Gastrocnemius medialis (tissue), 4 donors: ENCODE measurements around the gene ZNF451. TPM values are rescaled to one million over a fixed set of nuclear protein-coding genes. Genes with fewer than 3 reads are reported as not detected.
A peak's percentile ranks its signal among the peaks of the same experiment; 100 is the strongest.

Experiments used
- ATAC-seq, 2 donors: fragments of 150-250 bp; one replicate each; pipeline ENCODE4 v1.9.1; 2016
- DNase-seq, 2 donors: peaks; one replicate each; pipeline ENCODE4 v3.0.0-alpha.2; 2019
- H3K27ac ChIP-seq, 4 donors: fragments of 200-600 bp; sonication (generic); 1 replicate in 1 of 4; 2 replicates in 3 of 4; pipeline ENCODE4 v1.5.1; 2016 to 2018; ENCODE audit warnings: mild to moderate bottlenecking in 2 of 4, moderate library complexity in 1 of 4
- H3K27me3 ChIP-seq, 3 donors: fragments of 200-600 bp; sonication (generic) in 2 of 3; 1 replicate in 1 of 3; 2 replicates in 2 of 3; pipeline versions ENCODE4 v1.5.1 to v1.6.0; 2016 to 2019; ENCODE audit warnings: mild to moderate bottlenecking in 1 of 3, moderate library complexity in 1 of 3
- H3K36me3 ChIP-seq, 2 donors: fragments of 200-600 bp; sonication (generic) in 1 of 2; one replicate each; pipeline ENCODE4 v1.5.1; 2017 to 2018
- H3K4me1 ChIP-seq, 2 donors: fragments of 200-600 bp; sonication (generic) in 1 of 2; one replicate each; pipeline ENCODE4 v1.5.1; 2016 to 2017; ENCODE audit warnings: mild to moderate bottlenecking in 2 of 2
- H3K4me3 ChIP-seq, 4 donors: fragments of 200-600 bp; sonication (generic) in 3 of 4; 1 replicate in 1 of 4; 2 replicates in 3 of 4; pipeline ENCODE4 v1.5.1; 2016 to 2019; ENCODE audit warnings: mild to moderate bottlenecking in 2 of 4
- H3K9me3 ChIP-seq, 3 donors: fragments of 200-600 bp; sonication (generic) in 2 of 3; 1 replicate in 1 of 3; 2 replicates in 2 of 3; pipeline ENCODE4 v1.5.1; 2016 to 2019
- POLR2A ChIP-seq, 2 donors: fragments of 450-650 bp; IDR thresholded peaks; one replicate each; pipeline ENCODE4 v1.6.1; 2017; ENCODE audit warnings: antibody characterized with exemption in 2 of 2, mild to moderate bottlenecking in 2 of 2, moderate library complexity in 2 of 2
- in situ Hi-C, 4 donors: fragments of 200-750 bp; cut with MboI; loops; one replicate each; pipeline versions ENCODE4 v1.15.0 to v1.8.0; 2017; ENCODE audit warnings: low sequenced_read_pairs in 4 of 4
- intact Hi-C: fragments of 100-400 bp; cut with DNase I; formaldehyde crosslinking; loops from one replicate; pipeline ENCODE4 v1.15.1; 2023; ENCODE audit warnings: low total_unique reads
- total RNA-seq, 4 donors: library from RNA; depleted of rRNA; stranded (reverse); fragments of >200 nt; gene quantifications; one replicate each; pipeline versions ENCODE4 v1.1.0 to v1.2.3, GENCODE V29; 2016
- TF ChIP-seq, protein P1 (sequence below), 5 experiments: fragments of 450-650 bp in 3 of 5; fragments of 200-600 bp in 2 of 5; sonication (generic) in 2 of 5; IDR thresholded peaks in 4 of 5; conservative IDR thresholded peaks in 1 of 5; 1 replicate in 4 of 5; 2 replicates in 1 of 5; pipeline ENCODE4 v1.5.1; 2016 to 2019; ENCODE audit warnings: antibody characterized with exemption in 5 of 5, mild to moderate bottlenecking in 3 of 5, moderate library complexity in 3 of 5

ZNF451 gene
- total RNA-seq, 4 donors from 2014 or later: 27.1 to 36.8 (median 28.0) TPM

DNA sequence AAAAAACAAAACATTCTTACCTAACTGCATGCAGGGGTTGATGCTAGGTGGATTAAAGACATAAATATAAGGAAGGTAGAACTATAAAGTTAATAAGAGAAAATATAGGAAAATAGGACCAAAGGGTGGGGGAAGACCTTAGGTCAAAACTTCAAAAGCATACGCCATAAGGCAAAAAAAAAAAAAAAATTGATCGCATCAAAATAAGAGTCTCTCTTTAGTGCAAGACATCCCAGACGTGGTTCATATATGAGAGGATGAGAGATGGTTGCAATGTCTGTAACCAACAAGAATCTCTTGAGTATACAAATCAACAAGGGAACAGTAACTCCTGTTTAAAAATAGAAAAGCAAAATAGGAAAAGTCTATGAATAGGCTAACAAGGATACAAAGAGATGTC, 90.6 kb downstream of the ZNF451 start:
- H3K36me3 ChIP-seq: peaks cover 0 to 20% of the 10 kb centered on the region in 2 donors
- H3K27me3 ChIP-seq: no peaks in the 10 kb centered on the region
- H3K27ac ChIP-seq: peak overlapping the region; percentile 14 to 95 (median 78)
- TF ChIP-seq, protein P1, sequence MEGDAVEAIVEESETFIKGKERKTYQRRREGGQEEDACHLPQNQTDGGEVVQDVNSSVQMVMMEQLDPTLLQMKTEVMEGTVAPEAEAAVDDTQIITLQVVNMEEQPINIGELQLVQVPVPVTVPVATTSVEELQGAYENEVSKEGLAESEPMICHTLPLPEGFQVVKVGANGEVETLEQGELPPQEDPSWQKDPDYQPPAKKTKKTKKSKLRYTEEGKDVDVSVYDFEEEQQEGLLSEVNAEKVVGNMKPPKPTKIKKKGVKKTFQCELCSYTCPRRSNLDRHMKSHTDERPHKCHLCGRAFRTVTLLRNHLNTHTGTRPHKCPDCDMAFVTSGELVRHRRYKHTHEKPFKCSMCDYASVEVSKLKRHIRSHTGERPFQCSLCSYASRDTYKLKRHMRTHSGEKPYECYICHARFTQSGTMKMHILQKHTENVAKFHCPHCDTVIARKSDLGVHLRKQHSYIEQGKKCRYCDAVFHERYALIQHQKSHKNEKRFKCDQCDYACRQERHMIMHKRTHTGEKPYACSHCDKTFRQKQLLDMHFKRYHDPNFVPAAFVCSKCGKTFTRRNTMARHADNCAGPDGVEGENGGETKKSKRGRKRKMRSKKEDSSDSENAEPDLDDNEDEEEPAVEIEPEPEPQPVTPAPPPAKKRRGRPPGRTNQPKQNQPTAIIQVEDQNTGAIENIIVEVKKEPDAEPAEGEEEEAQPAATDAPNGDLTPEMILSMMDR (IDR thresholded peaks at IDR 0.05 in 4 of 5, conservative IDR thresholded peaks at IDR 0.05 in 1 of 5): no peak
- TF ChIP-seq POLR2A (IDR thresholded peaks at IDR 0.05): no peak
- intact Hi-C loops: no loop called here
- peaks cover 45 to 56% of the 10 kb centered on the region in 2 donors for H3K4me1 ChIP-seq
- no peak overlapping the region for H3K4me3 ChIP-seq
- in situ Hi-C loops: loop anchor here in 2 of 4 donors (25.0 kb wide), 2 partner anchors 132 to 543 kb away; partner anchors contain the start of genes DST (in 1 of the 2) and PRIM2 (in 1 of the 2)
- DNase-seq (no peak), ATAC-seq (no peak)
- no peaks in the 10 kb centered on the region for H3K9me3 ChIP-seq

DNA sequence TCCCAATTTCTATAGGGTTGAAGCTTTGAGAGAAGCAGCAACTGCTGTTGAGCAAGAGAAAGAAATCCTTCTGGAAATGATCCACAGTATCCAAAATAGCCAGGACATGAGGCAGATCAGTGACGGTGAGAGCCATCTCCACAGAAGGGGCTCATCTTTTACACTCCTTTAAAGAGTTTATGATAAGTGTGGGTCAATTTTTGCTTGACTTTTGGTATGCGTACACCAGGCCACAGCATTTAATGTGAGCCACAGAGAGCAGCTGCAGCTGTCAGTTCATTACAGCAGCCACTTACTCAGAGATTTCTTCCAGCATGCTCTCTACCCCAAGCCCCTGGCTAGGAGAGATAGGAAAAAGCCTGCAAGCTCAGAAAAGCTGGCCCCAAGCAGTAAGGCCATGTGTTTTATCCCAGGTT, 92.0 kb downstream of the ZNF451 start:
- no peak overlapping the region for H3K4me3 ChIP-seq
- DNase-seq (no peak), ATAC-seq (peak; percentile 57 to 81)
- peaks cover 0 to 20% of the 10 kb centered on the region in 2 donors for H3K36me3 ChIP-seq
- no peaks in the 10 kb centered on the region for H3K27me3 ChIP-seq
- no peaks in the 10 kb centered on the region for H3K9me3 ChIP-seq
- peak overlapping the region; percentile 62 to 95 (median 83) for H3K27ac ChIP-seq
- intact Hi-C loops (loop anchor here (2.0 kb wide), 1 partner anchor 37 kb away; no protein-coding TSS in a partner anchor), in situ Hi-C loops (loop anchor here in 2 of 4 donors (25.0 kb wide), 2 partner anchors 130 to 545 kb away; partner anchors contain the start of genes DST (in 1 of the 2) and PRIM2 (in 1 of the 2))
- H3K4me1 ChIP-seq: peaks cover 33 to 46% of the 10 kb centered on the region in 2 donors
- no peak for TF ChIP-seq POLR2A (IDR thresholded peaks at IDR 0.05)
- TF ChIP-seq, protein P1 (IDR thresholded peaks at IDR 0.05 in 4 of 5, conservative IDR thresholded peaks at IDR 0.05 in 1 of 5): no peak

DNA sequence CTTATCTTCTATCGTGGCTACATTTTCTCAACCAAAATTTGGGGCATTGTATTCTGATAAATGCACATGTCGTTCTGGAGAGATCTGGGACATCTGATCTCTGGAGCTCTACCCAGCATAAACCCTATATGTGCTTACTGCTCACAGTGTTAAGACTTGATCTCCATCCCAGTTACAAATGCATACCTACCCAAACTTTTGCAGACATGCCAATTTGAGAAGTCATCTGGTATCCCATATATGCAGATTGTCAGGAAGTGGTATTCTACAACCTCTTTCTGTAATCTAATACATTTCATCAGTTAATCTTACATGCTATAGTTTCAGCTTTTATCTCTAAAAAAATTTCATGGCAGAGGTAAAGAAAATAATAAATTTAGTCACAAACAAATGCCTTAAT, 93.3 kb downstream of the ZNF451 start:
- peak overlapping the region in 2 of 4 donors; percentile 62 to 95 for H3K27ac ChIP-seq

DNA sequence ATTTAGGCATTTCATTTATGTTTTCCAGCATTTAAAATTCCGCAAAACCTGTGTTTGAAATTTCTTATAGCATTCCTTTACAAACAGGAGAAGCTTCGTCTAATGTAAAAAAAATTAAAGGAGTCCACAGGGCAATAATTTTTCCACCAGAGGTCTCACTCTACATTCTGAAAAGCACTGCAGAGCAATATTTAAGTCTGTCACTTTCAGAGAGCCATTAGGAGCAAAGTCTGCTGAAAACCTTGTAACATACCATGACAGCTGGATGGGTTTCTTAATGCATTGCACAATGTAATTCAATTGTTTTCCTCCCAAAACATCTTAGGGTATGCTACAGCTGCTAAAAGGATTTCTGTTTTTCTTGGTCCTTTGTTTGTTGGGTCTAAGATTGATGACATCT, 100.2 kb downstream of the ZNF451 start:
- DNase-seq (no peak), ATAC-seq (no peak)
- Histone ChIP-seq H3K4me1 (no peaks in the 10 kb centered on the region), H3K27me3 (no peaks in the 10 kb centered on the region), H3K9me3 (no peaks in the 10 kb centered on the region), H3K36me3 (peaks cover 0 to 8% of the 10 kb centered on the region in 2 donors), H3K27ac (no peak overlapping the region), H3K4me3 (no peak overlapping the region)
- TF ChIP-seq POLR2A (IDR thresholded peaks at IDR 0.05): no peak
- TF ChIP-seq, protein P1 (IDR thresholded peaks at IDR 0.05 in 4 of 5, conservative IDR thresholded peaks at IDR 0.05 in 1 of 5): peak in 1 of 5 experiments; percentile 32
- in situ Hi-C loops (loop anchor here in 2 of 4 donors (25.0 kb wide), 2 partner anchors 122 to 553 kb away; partner anchors contain the start of genes DST (in 1 of the 2) and PRIM2 (in 1 of the 2)), intact Hi-C loops (no loop called here)

More for the DNA sequence above, 93.3 kb downstream of the ZNF451 start:
- ATAC-seq: no peak
- Histone ChIP-seq H3K27me3 (no peaks in the 10 kb centered on the region), H3K4me3 (no peak overlapping the region), H3K9me3 (no peaks in the 10 kb centered on the region), H3K36me3 (peaks cover 0 to 20% of the 10 kb centered on the region in 2 donors), H3K4me1 (peaks cover 20 to 33% of the 10 kb centered on the region in 2 donors)
- in situ Hi-C loops: loop anchor here in 2 of 4 donors (25.0 kb wide), 2 partner anchors 129 to 546 kb away; partner anchors contain the start of genes DST (in 1 of the 2) and PRIM2 (in 1 of the 2)
- no peak for DNase-seq
- intact Hi-C loops: loop anchor here (2.0 kb wide), 1 partner anchor 35 kb away; no protein-coding TSS in a partner anchor
- no peak for TF ChIP-seq POLR2A (IDR thresholded peaks at IDR 0.05)
- TF ChIP-seq, protein P1 (IDR thresholded peaks at IDR 0.05 in 4 of 5, conservative IDR thresholded peaks at IDR 0.05 in 1 of 5): no peak
